SK-N-SH (cell line): ENCODE data around the gene CBLB. TPM values are rescaled to one million over a fixed set of nuclear protein-coding genes. Genes with fewer than 3 reads are reported as not detected.

Source experiments
- CTCF ChIA-PET: fragments of 300-600, 350-600 bp; formaldehyde crosslinking; extraction: SDS; loops from one replicate; lab custom pipeline; 2021; lab: Yijun Ruan, JAX
- POLR2A ChIA-PET: fragments of 350-600 bp; sonication (Branson Sonifier 250); formaldehyde crosslinking; extraction: SDS; loops from one replicate; lab custom pipeline; 2020; ENCODE audit warnings: antibody characterized with exemption, inconsistent platforms; lab: Yijun Ruan, JAX
- DNase-seq: peaks from one replicate; pipeline ENCODE4 v3.0.0; 2012
- H2AFZ ChIP-seq: fragments of 200-600 bp; sonication (generic); 2 replicates; pipeline ENCODE4 v1.8.1; 2016; ENCODE audit warnings: antibody characterized with exemption, mild to moderate bottlenecking, low read depth
- H3F3A ChIP-seq: fragments of 200-600 bp; sonication (generic); replicated peaks from 2 replicates; pipeline ENCODE3; 2016; ENCODE audit warnings: antibody characterized with exemption, mild to moderate bottlenecking; ENCODE audit not compliant: insufficient read depth
- H3K27ac ChIP-seq, 2 experiments: fragments of 200-500 bp in 1 of 2; fragments of 200-600 bp in 1 of 2; sonication (Bioruptor generic) in 1 of 2; sonication (generic), shearing (Covaris generic) in 1 of 2; 2 replicates each; pipeline versions ENCODE4 v1.5.1 to v1.6.1; 2014 to 2016; ENCODE audit warnings: low read depth in 2 of 2, inconsistent platforms in 1 of 2, low read length in 1 of 2, mild to moderate bottlenecking in 1 of 2, mixed read lengths in 1 of 2
- H3K27me3 ChIP-seq: fragments of 200-600 bp; sonication (generic), shearing (Covaris generic); 2 replicates; pipeline ENCODE4 v1.6.1; 2016; ENCODE audit warnings: mixed run types; ENCODE audit not compliant: insufficient read depth
- H3K36me3 ChIP-seq, 2 experiments: fragments of 200-500 bp in 1 of 2; fragments of 200-600 bp in 1 of 2; sonication (Bioruptor generic) in 1 of 2; sonication (generic) in 1 of 2; replicated peaks in 1 of 2; 2 replicates each; pipeline versions ENCODE3 to v1.5.1; 2014 to 2016; ENCODE audit warnings: low read length in 1 of 2, mild to moderate bottlenecking in 1 of 2; ENCODE audit not compliant: insufficient read depth in 2 of 2, control insufficient read depth in 1 of 2
- H3K4me1 ChIP-seq, 2 experiments: fragments of 200-500 bp in 1 of 2; fragments of 200-600 bp in 1 of 2; sonication (Bioruptor generic) in 1 of 2; sonication (generic), shearing (Covaris generic) in 1 of 2; 2 replicates each; pipeline versions ENCODE4 v1.5.1 to v1.6.1; 2014 to 2016; ENCODE audit warnings: low read depth in 1 of 2, low read length in 1 of 2, mixed run types in 1 of 2; ENCODE audit not compliant: insufficient read depth in 2 of 2, control insufficient read depth in 1 of 2
- H3K4me2 ChIP-seq: fragments of 200-600 bp; sonication (generic), shearing (Covaris generic); 2 replicates; pipeline ENCODE4 v1.6.1; 2017; ENCODE audit warnings: mixed run types
- H3K4me3 ChIP-seq, 2 experiments: fragments of 200-500 bp in 1 of 2; fragments of 200-600 bp in 1 of 2; sonication (Bioruptor generic) in 1 of 2; sonication (generic), shearing (Covaris generic) in 1 of 2; 2 replicates each; pipeline versions ENCODE4 v1.5.1 to v1.8.1; 2014 to 2016; ENCODE audit warnings: low read depth in 2 of 2, inconsistent platforms in 1 of 2, low read length in 1 of 2, mild to moderate bottlenecking in 1 of 2, mixed read lengths in 1 of 2, moderate library complexity in 1 of 2
- H3K79me2 ChIP-seq: fragments of 200-600 bp; sonication (generic); 2 replicates; pipeline ENCODE4 v1.8.1; 2017; ENCODE audit warnings: mild to moderate bottlenecking; ENCODE audit not compliant: insufficient read depth
- H3K9ac ChIP-seq: fragments of 200-600 bp; sonication (generic); 2 replicates; pipeline ENCODE4 v1.6.1; 2017; ENCODE audit warnings: mixed run types
- H3K9me2 ChIP-seq: fragments of 200-600 bp; sonication (generic); 2 replicates; pipeline ENCODE4 v1.6.1; 2017; ENCODE audit warnings: mixed run types
- H3K9me3 ChIP-seq: fragments of 200-600 bp; sonication (generic); 2 replicates; pipeline ENCODE4 v1.6.1; 2017; ENCODE audit warnings: mixed run types, mild to moderate bottlenecking, moderate library complexity
- H4K20me1 ChIP-seq: fragments of 200-600 bp; sonication (generic); 2 replicates; pipeline ENCODE4 v1.6.1; 2017; ENCODE audit warnings: mild to moderate bottlenecking, mixed run types; ENCODE audit not compliant: insufficient read depth
- CHD2 ChIP-seq: fragments of 150-350 bp; IDR thresholded peaks from 2 replicates; pipeline ENCODE4 v1.6.1; 2018; ENCODE audit warnings: low read length; ENCODE audit not compliant: partially characterized antibody
- ELF1 ChIP-seq: IDR thresholded peaks from 2 replicates; pipeline ENCODE4 v1.4.0; 2012
- EZH2phosphoT487 ChIP-seq: fragments of 200-600 bp; sonication (generic); IDR thresholded peaks from 2 replicates; pipeline ENCODE4 v1.6.1; 2017; ENCODE audit warnings: low read depth, mixed run types, mild to moderate bottlenecking, antibody characterized with exemption, moderate library complexity, borderline replicate concordance
- FOSL2 ChIP-seq: IDR thresholded peaks from 2 replicates; pipeline ENCODE4 v1.4.0; 2012; ENCODE audit warnings: low read depth, mild to moderate bottlenecking, moderate library complexity, borderline replicate concordance
- FOXJ3 ChIP-seq: sonication (generic); formaldehyde crosslinking; IDR thresholded peaks from 2 replicates; pipeline ENCODE4 v1.5.1; 2020; ENCODE audit warnings: mild to moderate bottlenecking, missing genetic modification reagents
- GABPA ChIP-seq: IDR thresholded peaks from 2 replicates; pipeline ENCODE4 v1.4.0; 2012; ENCODE audit warnings: low read depth, mild to moderate bottlenecking
- MEF2A ChIP-seq: IDR thresholded peaks from 2 replicates; pipeline ENCODE4 v1.4.0; 2012; ENCODE audit warnings: low read depth, borderline replicate concordance
- MXI1 ChIP-seq: IDR thresholded peaks from 2 replicates; pipeline ENCODE4 v1.6.1; 2012; ENCODE audit warnings: mild to moderate bottlenecking, low read depth, low read length, improper control_type of control experiment
- POLR2AphosphoS5 ChIP-seq: IDR thresholded peaks from 2 replicates; pipeline ENCODE4 v1.6.1; 2012; ENCODE audit warnings: low read depth, low read length
- RAD21 ChIP-seq: IDR thresholded peaks from 2 replicates; pipeline ENCODE4 v1.6.1; 2012; ENCODE audit warnings: mild to moderate bottlenecking, low read length
- RCOR1 ChIP-seq: fragments of 150-350 bp; IDR thresholded peaks from 2 replicates; pipeline ENCODE4 v1.6.1; 2017; ENCODE audit warnings: antibody characterized with exemption, low read length
- SMC3 ChIP-seq: IDR thresholded peaks from 2 replicates; pipeline ENCODE4 v1.6.1; 2012; ENCODE audit warnings: low read depth, low read length, improper control_type of control experiment
- WGBS: methylation state at CpG from one replicate; pipeline ENCODE4 v1.1.6; 2017; ENCODE audit warnings: low lambda C conversion rate; 5-methylcytosine and 5-hydroxymethylcytosine counted together
- polyA plus RNA-seq, 3 experiments: library from polyadenylated mRNA; depleted of rRNA; stranded (reverse); fragments of >200 nt; gene quantifications; 2 replicates each; pipeline ENCODE4 v1.2.3, GENCODE V29; 2012
- TF ChIP-seq, protein P1 (sequence below): IDR thresholded peaks from 2 replicates; pipeline ENCODE4 v1.4.0; 2012; ENCODE audit warnings: low read depth, borderline replicate concordance
- TF ChIP-seq, protein P2 (sequence below): fragments of 150-350 bp; IDR thresholded peaks from 2 replicates; pipeline ENCODE4 v1.6.1; 2016; ENCODE audit warnings: mild to moderate bottlenecking, low read depth, low read length

CBLB gene
- polyA plus RNA-seq, 1 of the 3 experiments (the other 2 are of a cell fraction): 4.4 TPM

DNA sequence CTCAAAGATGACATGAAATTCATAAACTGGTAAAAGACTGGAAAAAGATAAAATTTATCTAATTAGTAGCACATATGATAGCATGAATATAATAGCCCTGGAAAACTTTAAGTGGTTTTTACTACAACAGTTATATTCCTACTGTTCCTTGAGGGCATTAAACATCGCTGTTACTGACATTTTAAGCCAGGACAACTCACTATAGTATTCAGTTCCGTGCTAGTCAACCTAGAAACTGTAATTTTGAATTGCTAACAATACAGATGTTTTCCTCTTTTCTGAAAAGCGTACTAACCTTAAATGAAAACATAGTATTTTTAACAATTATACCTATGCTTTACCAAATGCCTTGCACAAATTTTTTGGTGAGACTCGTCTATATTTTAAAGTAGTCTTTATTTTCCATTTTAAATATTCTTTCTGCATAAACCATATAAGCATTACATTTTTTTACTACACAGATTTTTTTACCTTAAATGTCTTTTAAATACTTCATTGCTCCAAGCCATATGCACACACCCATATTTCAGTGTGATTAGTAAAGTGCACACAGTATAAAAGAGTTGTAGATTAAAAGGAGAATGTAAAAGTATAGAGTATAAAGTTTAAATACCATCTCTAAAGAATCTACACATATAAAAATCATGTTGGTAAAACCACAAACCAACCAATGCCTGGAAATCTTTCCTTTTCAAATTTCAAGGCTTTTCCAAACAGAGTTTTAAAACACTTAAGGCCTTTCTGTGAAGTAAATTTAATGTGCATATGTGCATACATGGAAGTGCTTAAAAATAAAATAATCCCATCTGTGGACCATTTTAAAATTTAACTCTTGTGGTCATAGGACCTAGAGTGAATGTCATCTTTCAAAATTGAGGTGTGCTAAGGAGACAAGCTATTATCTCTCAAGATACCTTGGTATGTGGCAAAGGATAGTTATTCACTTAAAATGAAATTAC, 20.1 kb upstream of the CBLB start:
- WGBS: 86% methylated on average over 4 of the region's 4 CpGs
- ChIA-PET POLR2A (no interaction called here), CTCF (no interaction called here)
- Histone ChIP-seq H3K9ac (no peak overlapping the region), H3K4me3 (no peak overlapping the region), H3K27ac (no peak overlapping the region), H4K20me1 (no peaks in the 10 kb centered on the region), H3K27me3 (no peaks in the 10 kb centered on the region), H3K4me2 (no peak overlapping the region), H3K9me2 (no peaks in the 10 kb centered on the region), H2AFZ (no peak overlapping the region), H3F3A (no peaks in the 10 kb centered on the region), H3K4me1 (peaks cover 0 to 8% of the 10 kb centered on the region in 2 experiments; a peak in 2 of 4 replicates), H3K79me2 (no peaks in the 10 kb centered on the region), H3K36me3 (no peaks in the 10 kb centered on the region), H3K9me3 (no peaks in the 10 kb centered on the region)
- no peak for DNase-seq
- no peak for TF ChIP-seq ELF1
- TF ChIP-seq FOSL2: no peak
- no peak for TF ChIP-seq MEF2A
- no peak for TF ChIP-seq GABPA
- TF ChIP-seq RAD21: no peak
- TF ChIP-seq, protein P1, sequence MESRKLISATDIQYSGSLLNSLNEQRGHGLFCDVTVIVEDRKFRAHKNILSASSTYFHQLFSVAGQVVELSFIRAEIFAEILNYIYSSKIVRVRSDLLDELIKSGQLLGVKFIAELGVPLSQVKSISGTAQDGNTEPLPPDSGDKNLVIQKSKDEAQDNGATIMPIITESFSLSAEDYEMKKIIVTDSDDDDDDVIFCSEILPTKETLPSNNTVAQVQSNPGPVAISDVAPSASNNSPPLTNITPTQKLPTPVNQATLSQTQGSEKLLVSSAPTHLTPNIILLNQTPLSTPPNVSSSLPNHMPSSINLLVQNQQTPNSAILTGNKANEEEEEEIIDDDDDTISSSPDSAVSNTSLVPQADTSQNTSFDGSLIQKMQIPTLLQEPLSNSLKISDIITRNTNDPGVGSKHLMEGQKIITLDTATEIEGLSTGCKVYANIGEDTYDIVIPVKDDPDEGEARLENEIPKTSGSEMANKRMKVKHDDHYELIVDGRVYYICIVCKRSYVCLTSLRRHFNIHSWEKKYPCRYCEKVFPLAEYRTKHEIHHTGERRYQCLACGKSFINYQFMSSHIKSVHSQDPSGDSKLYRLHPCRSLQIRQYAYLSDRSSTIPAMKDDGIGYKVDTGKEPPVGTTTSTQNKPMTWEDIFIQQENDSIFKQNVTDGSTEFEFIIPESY: no peak
- no peak for TF ChIP-seq RCOR1
- TF ChIP-seq SMC3: no peak
- TF ChIP-seq, protein P2, sequence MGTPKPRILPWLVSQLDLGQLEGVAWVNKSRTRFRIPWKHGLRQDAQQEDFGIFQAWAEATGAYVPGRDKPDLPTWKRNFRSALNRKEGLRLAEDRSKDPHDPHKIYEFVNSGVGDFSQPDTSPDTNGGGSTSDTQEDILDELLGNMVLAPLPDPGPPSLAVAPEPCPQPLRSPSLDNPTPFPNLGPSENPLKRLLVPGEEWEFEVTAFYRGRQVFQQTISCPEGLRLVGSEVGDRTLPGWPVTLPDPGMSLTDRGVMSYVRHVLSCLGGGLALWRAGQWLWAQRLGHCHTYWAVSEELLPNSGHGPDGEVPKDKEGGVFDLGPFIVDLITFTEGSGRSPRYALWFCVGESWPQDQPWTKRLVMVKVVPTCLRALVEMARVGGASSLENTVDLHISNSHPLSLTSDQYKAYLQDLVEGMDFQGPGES: no peak
- no peak for TF ChIP-seq POLR2AphosphoS5
- no peak for TF ChIP-seq EZH2phosphoT487
- no peak for TF ChIP-seq CHD2
- no peak for TF ChIP-seq MXI1
- no peak for TF ChIP-seq FOXJ3 (CRISPR knock-in tag)
